GM23338 (cell line): ENCODE measurements around the gene RBBP4. TPM values are rescaled to one million over a fixed set of nuclear protein-coding genes. Genes with fewer than 3 reads are reported as not detected.

Experiments used
- ATAC-seq: fragments of 200-7000 bp; cut with Tn5 transposase; 3 replicates; pipeline ENCODE4 v1.9.1; 2020
- DNase-seq: peaks from one replicate; pipeline ENCODE4 v3.0.0-alpha.2; 2015; ENCODE audit warnings: low spot score
- H2AFZ ChIP-seq: fragments of 200-600 bp; sonication (generic); 2 replicates; pipeline ENCODE4 v1.8.0; 2016; ENCODE audit warnings: antibody characterized with exemption, mild to moderate bottlenecking, moderate library complexity
- H3F3A ChIP-seq: fragments of 200-600 bp; sonication (generic); replicated peaks from 2 replicates; pipeline ENCODE4 v1.8.0; 2017; ENCODE audit warnings: antibody characterized with exemption, mixed run types, low read depth
- H3K27ac ChIP-seq: fragments of 200-600 bp; sonication (generic); 2 replicates; pipeline ENCODE4 v1.6.1; 2016; ENCODE audit warnings: low read depth
- H3K27me3 ChIP-seq: fragments of 200-600 bp; sonication (generic); 2 replicates; pipeline ENCODE4 v1.8.0; 2016; ENCODE audit warnings: mild to moderate bottlenecking, mixed run types, moderate library complexity; ENCODE audit not compliant: insufficient read depth
- H3K36me3 ChIP-seq: fragments of 200-600 bp; sonication (generic); 2 replicates; pipeline ENCODE4 v1.8.0; 2016; ENCODE audit warnings: mild to moderate bottlenecking; ENCODE audit not compliant: insufficient read depth
- H3K4me1 ChIP-seq: fragments of 200-600 bp; sonication (generic); 2 replicates; pipeline ENCODE4 v1.8.0; 2016; ENCODE audit warnings: mild to moderate bottlenecking, moderate library complexity; ENCODE audit not compliant: insufficient read depth
- H3K4me2 ChIP-seq: fragments of 200-600 bp; sonication (generic); 2 replicates; pipeline ENCODE4 v1.7.1; 2017; ENCODE audit warnings: mixed run types
- H3K4me3 ChIP-seq: fragments of 200-600 bp; sonication (generic); 2 replicates; pipeline ENCODE4 v1.6.1; 2016; ENCODE audit warnings: mixed run types
- H3K79me2 ChIP-seq: fragments of 200-600 bp; sonication (generic); replicated peaks from 2 replicates; pipeline ENCODE4 v1.8.0; 2017; ENCODE audit warnings: mild to moderate bottlenecking; ENCODE audit not compliant: insufficient read depth
- H3K9me2 ChIP-seq: fragments of 200-600 bp; sonication (generic); 2 replicates; pipeline ENCODE4 v1.8.0; 2017; ENCODE audit not compliant: insufficient read depth
- H4K20me1 ChIP-seq: fragments of 200-600 bp; sonication (generic); replicated peaks from 2 replicates; pipeline ENCODE4 v1.8.0; 2017; ENCODE audit warnings: mild to moderate bottlenecking; ENCODE audit not compliant: insufficient read depth
- H3K27ac Mint-ChIP-seq: 2 replicates; pipeline ENCODE4 v1.8.0; 2020; ENCODE audit warnings: inconsistent platforms, mild to moderate bottlenecking, moderate library complexity, mixed read lengths
- H3K27me3 Mint-ChIP-seq: 3 replicates; pipeline ENCODE4 v1.8.0; 2022; ENCODE audit warnings: low read depth, mild to moderate bottlenecking, moderate library complexity, mixed read lengths, inconsistent platforms; ENCODE audit not compliant: insufficient read depth, poor library complexity
- H3K36me3 Mint-ChIP-seq: 3 replicates; pipeline ENCODE4 v1.8.0; 2021; ENCODE audit warnings: low read depth, mild to moderate bottlenecking, inconsistent platforms, moderate library complexity, mixed read lengths
- H3K4me1 Mint-ChIP-seq: 3 replicates; pipeline ENCODE4 v1.8.0; 2020; ENCODE audit warnings: mild to moderate bottlenecking, inconsistent platforms, mixed read lengths
- H3K4me3 Mint-ChIP-seq: 3 replicates; pipeline ENCODE4 v1.8.0; 2021; ENCODE audit warnings: moderate library complexity, mild to moderate bottlenecking, inconsistent platforms, mixed read lengths
- H3K9me3 Mint-ChIP-seq: 3 replicates; pipeline ENCODE4 v1.8.0; 2020; ENCODE audit warnings: moderate library complexity, mild to moderate bottlenecking, inconsistent platforms, mixed read lengths
- CREB1 ChIP-seq: fragments of 250-450 bp; sonication (Bioruptor Pico); IDR thresholded peaks from 2 replicates; pipeline ENCODE4 v1.5.0; 2020; ENCODE audit warnings: low read depth, mild to moderate bottlenecking, moderate library complexity
- ETS1 ChIP-seq: IDR thresholded peaks from 2 replicates; pipeline ENCODE4 v1.6.1; 2016; ENCODE audit warnings: antibody characterized with exemption
- EZH2 ChIP-seq: fragments of 200-600 bp; sonication (generic); IDR thresholded peaks from one replicate; pipeline ENCODE4 v1.8.0; 2017; ENCODE audit warnings: antibody characterized with exemption, mild to moderate bottlenecking, low read depth; ENCODE audit not compliant: unreplicated experiment
- EZH2phosphoT487 ChIP-seq: fragments of 200-600 bp; sonication (generic); IDR thresholded peaks from one replicate; pipeline ENCODE4 v1.8.1; 2018; ENCODE audit warnings: antibody characterized with exemption; ENCODE audit not compliant: unreplicated experiment
- JUNB ChIP-seq: IDR thresholded peaks from one replicate; pipeline ENCODE4 v1.6.1; 2016; ENCODE audit warnings: antibody characterized with exemption; ENCODE audit not compliant: unreplicated experiment
- POLR2AphosphoS5 ChIP-seq: IDR thresholded peaks from 2 replicates; pipeline ENCODE4 v1.6.1; 2016; ENCODE audit warnings: antibody characterized with exemption, low read depth
- STAT1 ChIP-seq: IDR thresholded peaks from one replicate; pipeline ENCODE4 v1.6.1; 2016; ENCODE audit warnings: antibody characterized with exemption; ENCODE audit not compliant: unreplicated experiment
- ZNF114 ChIP-seq: fragments of 250-450 bp; sonication (Bioruptor Pico); IDR thresholded peaks from 2 replicates; pipeline ENCODE4 v1.5.0; 2020; ENCODE audit warnings: mild to moderate bottlenecking, moderate library complexity
- ZNF331 ChIP-seq: fragments of 250-450 bp; sonication (Bioruptor Pico); IDR thresholded peaks from 2 replicates; pipeline ENCODE4 v1.5.0; 2020; ENCODE audit warnings: low read depth, mild to moderate bottlenecking, moderate library complexity
- ZNF462 ChIP-seq: fragments of 250-450 bp; sonication (Bioruptor Pico); IDR thresholded peaks from 2 replicates; pipeline ENCODE4 v1.5.0; 2020; ENCODE audit warnings: mild to moderate bottlenecking, moderate library complexity
- polyA plus RNA-seq: library from polyadenylated mRNA; unstranded; fragments of >200 nt; fragmentation: Nextera tagmentation; extraction: Ambion mirVana; gene quantifications from 2 replicates; pipeline ENCODE4 v1.2.1, GENCODE V29; 2016
- total RNA-seq: library from RNA; depleted of rRNA; stranded (reverse); fragments of >200 nt; shearing (Covaris generic); gene quantifications from 2 replicates; pipeline ENCODE4 v1.2.3, GENCODE V29; 2014

Gene RBBP4
- total and polyA plus RNA-seq, 2 experiments from 2014 or later, result 262 to 312 TPM

GRCh38 chr1:32686387-32686786 is 35.4 kb downstream of the RBBP4 start:
- peaks cover 4% of the 10 kb centered on the region for H3K27me3 Mint-ChIP-seq
- H3K36me3 ChIP-seq, result peaks cover 45% of the 10 kb centered on the region
- H3K4me2 ChIP-seq, result no peak overlapping the region

More at GRCh38 chr1:32686387-32686786, 35.4 kb downstream of the RBBP4 start:
- H3K27ac Mint-ChIP-seq, result no peak overlapping the region
- Histone ChIP-seq H3F3A (peaks cover 31% of the 10 kb centered on the region; the same call in 1 of the 2 replicates), H3K27me3 (no peaks in the 10 kb centered on the region), H3K27ac (peak overlapping the region; percentile 72; the same call in 1 of the 2 replicates), H3K4me3 (no peak overlapping the region), H2AFZ (no peak overlapping the region), H3K4me1 (no peaks in the 10 kb centered on the region), H3K79me2 (no peaks in the 10 kb centered on the region), H4K20me1 (peaks cover 11% of the 10 kb centered on the region), H3K9me2 (no peaks in the 10 kb centered on the region)
- H3K4me1 Mint-ChIP-seq, result no peaks in the 10 kb centered on the region
- no peaks in the 10 kb centered on the region for H3K9me3 Mint-ChIP-seq
- no peak overlapping the region for H3K4me3 Mint-ChIP-seq
- TF ChIP-seq POLR2AphosphoS5 (no peak), ZNF462 (CRISPR knock-in tag) (no peak), ZNF331 (CRISPR knock-in tag) (no peak), JUNB (no peak), ZNF114 (no peak), CREB1 (CRISPR knock-in tag) (no peak), EZH2 (no peak), STAT1 (no peak), EZH2phosphoT487 (no peak), ETS1 (no peak)
- peaks cover 39% of the 10 kb centered on the region; the same call in 2 of the 3 replicates for H3K36me3 Mint-ChIP-seq
- ATAC-seq (no peak), DNase-seq (no peak)
